Mesodermal cell (in vitro differentiated cells): Measurements from ENCODE around the gene SSH3.
A peak's percentile ranks its signal among the peaks of the same experiment; 100 is the strongest.

Experiments used
- H3K27ac ChIP-seq: 2 replicates; pipeline ENCODE4 v1.7.0; 2013; ENCODE audit warnings: mild to moderate bottlenecking, low read depth, low read length, moderate library complexity; ENCODE audit not compliant: severe bottlenecking
- H3K36me3 ChIP-seq: 2 replicates; pipeline ENCODE4 v1.7.1; 2013; ENCODE audit warnings: mild to moderate bottlenecking, low read length, moderate library complexity; ENCODE audit not compliant: control insufficient read depth, insufficient read depth
- H3K4me1 ChIP-seq: one replicate; pipeline ENCODE4 v1.7.1; 2013; ENCODE audit warnings: mild to moderate bottlenecking, low read length; ENCODE audit not compliant: insufficient read depth, control insufficient read depth, poor library complexity, severe bottlenecking
- H3K4me3 ChIP-seq: 2 replicates; pipeline ENCODE4 v1.7.0; 2013; ENCODE audit warnings: low read length, control low read depth, mild to moderate bottlenecking; ENCODE audit not compliant: insufficient read depth, poor library complexity, severe bottlenecking; ENCODE audit errors: extremely low read depth
- H3K9me3 ChIP-seq: 2 replicates; pipeline ENCODE4 v1.7.1; 2013; ENCODE audit warnings: mild to moderate bottlenecking, low read length, moderate library complexity; ENCODE audit not compliant: control insufficient read depth
- WGBS, 2 experiments: methylation state at CpG; one replicate each; pipeline ENCODE4 v1.1.5; 2013; ENCODE audit warnings: missing lambda C conversion rate in 2 of 2; ENCODE audit not compliant: insufficient coverage in 2 of 2; 5-methylcytosine and 5-hydroxymethylcytosine counted together

The SSH3 gene

GRCh38 chr11:67282155-67282875 is 21.0 kb upstream of the SSH3 start:
- Histone ChIP-seq H3K9me3 (no peaks in the 10 kb centered on the region), H3K4me1 (peaks cover 8% of the 10 kb centered on the region), H3K4me3 (no peak overlapping the region), H3K27ac (no peak overlapping the region), H3K36me3 (peaks cover 85% of the 10 kb centered on the region)
- WGBS, 2 experiments: 96 to 97% methylated on average over 15 to 18 of the region's 20 CpGs

- 95 to 96% methylated on average over 9 to 11 of the region's 11 CpGs for WGBS, 2 experiments
- peaks cover 82% of the 10 kb centered on the region for H3K36me3 ChIP-seq
- H3K9me3 ChIP-seq: no peaks in the 10 kb centered on the region
- H3K27ac ChIP-seq: no peak overlapping the region
- H3K4me3 ChIP-seq: no peak overlapping the region
- peaks cover 6% of the 10 kb centered on the region for H3K4me1 ChIP-seq
Measured at GRCh38 chr11:67282876-67283371, 20.4 kb upstream of the SSH3 start.

- no peak overlapping the region for H3K27ac ChIP-seq
- H3K4me3 ChIP-seq: no peak overlapping the region
- peaks cover 10% of the 10 kb centered on the region for H3K4me1 ChIP-seq
- no peaks in the 10 kb centered on the region for H3K9me3 ChIP-seq
- WGBS, 2 experiments: 97% methylated on average over 13 of the region's 13 CpGs
- H3K36me3 ChIP-seq: peaks cover 80% of the 10 kb centered on the region
Measured at GRCh38 chr11:67283481-67283963, 19.8 kb upstream of the SSH3 start.

- Histone ChIP-seq H3K36me3 (peaks cover 65% of the 10 kb centered on the region), H3K9me3 (no peaks in the 10 kb centered on the region), H3K27ac (no peak overlapping the region), H3K4me3 (no peak overlapping the region), H3K4me1 (peaks cover 12% of the 10 kb centered on the region)
- WGBS, 2 experiments: 94% methylated on average over 35 to 43 of the region's 45 CpGs
Measured at GRCh38 chr11:67284811-67285540, 18.4 kb upstream of the SSH3 start.

DNA sequence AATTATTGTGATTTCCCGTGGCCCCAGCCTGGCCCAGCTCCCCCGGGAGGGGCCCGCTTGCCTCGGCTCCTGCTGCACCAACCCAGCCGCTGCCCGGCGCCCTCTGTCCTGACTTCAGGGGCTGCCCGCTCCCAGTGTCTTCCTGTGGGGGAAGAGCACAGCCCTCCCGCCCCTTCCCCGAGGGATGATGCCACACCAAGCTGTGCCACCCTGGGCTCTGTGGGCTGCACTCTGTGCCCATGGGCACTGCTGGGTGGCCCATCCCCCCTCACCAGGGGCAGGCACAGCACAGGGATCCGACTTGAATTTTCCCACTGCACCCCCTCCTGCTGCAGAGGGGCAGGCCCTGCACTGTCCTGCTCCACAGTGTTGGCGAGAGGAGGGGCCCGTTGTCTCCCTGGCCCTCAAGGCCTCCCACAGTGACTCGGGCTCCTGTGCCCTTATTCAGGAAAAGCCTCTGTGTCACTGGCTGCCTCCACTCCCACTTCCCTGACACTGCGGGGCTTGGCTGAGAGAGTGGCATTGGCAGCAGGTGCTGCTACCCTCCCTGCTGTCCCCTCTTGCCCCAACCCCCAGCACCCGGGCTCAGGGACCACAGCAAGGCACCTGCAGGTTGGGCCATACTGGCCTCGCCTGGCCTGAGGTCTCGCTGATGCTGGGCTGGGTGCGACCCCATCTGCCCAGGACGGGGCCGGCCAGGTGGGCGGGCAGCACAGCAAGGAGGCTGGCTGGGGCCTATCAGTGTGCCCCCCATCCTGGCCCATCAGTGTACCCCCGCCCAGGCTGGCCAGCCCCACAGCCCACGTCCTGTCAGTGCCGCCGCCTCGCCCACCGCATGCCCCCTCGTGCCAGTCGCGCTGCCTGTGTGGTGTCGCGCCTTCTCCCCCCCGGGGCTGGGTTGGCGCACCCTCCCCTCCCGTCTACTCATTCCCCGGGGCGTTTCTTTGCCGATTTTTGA is 17.5 kb upstream of the SSH3 start:
- peaks cover 64% of the 10 kb centered on the region for H3K36me3 ChIP-seq
- no peak overlapping the region for H3K4me3 ChIP-seq
- H3K27ac ChIP-seq: no peak overlapping the region
- H3K9me3 ChIP-seq: no peaks in the 10 kb centered on the region
- WGBS, 2 experiments: 96% methylated on average over 25 to 32 of the region's 39 CpGs
- H3K4me1 ChIP-seq: peaks cover 14% of the 10 kb centered on the region

DNA sequence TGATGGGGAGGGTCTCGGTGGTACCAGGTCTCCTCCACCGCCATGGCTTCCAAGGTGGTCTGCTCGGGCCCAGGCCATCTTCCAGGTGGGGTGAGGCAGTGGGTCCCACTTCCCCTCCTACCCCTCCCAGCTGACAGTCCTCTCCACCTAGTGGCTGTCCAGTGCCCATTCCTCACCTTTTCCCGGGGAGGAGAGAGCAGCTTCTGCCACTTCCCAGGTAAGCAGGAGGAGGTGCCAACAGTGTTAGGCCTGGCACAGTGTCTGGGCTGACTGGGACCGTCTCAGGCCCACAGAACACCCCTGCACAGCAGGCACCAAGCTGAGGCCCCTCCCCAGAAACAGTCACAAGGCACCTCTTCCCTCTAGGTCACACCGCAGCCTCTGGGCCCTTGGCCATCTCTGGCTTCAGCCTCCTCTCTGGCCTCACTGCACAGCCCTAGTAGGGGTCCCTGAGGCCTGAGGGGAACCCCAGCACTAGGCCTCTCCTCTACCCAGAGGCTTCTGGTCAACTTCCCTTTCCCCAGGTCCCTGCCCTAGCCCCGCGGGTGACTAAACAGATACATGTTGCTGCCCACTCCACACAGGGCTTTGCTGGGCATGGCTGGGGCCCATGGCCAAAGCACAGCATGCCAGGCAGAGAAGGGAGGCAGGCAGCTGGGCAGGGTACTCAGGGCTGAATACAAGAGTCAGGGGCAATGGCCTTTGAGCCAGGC is 16.6 kb upstream of the SSH3 start:
- Histone ChIP-seq H3K36me3 (peaks cover 65% of the 10 kb centered on the region), H3K4me3 (no peak overlapping the region), H3K27ac (peak overlapping the region; percentile 29), H3K4me1 (peaks cover 14% of the 10 kb centered on the region), H3K9me3 (no peaks in the 10 kb centered on the region)
- 82 to 96% methylated on average over 7 to 8 of the region's 8 CpGs for WGBS, 2 experiments

- H3K9me3 ChIP-seq: no peaks in the 10 kb centered on the region
- H3K4me3 ChIP-seq: peak overlapping the region; percentile 67
- H3K36me3 ChIP-seq: peaks cover 68% of the 10 kb centered on the region
- H3K4me1 ChIP-seq: peaks cover 14% of the 10 kb centered on the region
- WGBS, 2 experiments: 95 to 97% methylated on average over 10 to 13 of the region's 14 CpGs
- H3K27ac ChIP-seq: peak overlapping the region; percentile 94
Measured at GRCh38 chr11:67287355-67288197, 15.8 kb upstream of the SSH3 start.

DNA sequence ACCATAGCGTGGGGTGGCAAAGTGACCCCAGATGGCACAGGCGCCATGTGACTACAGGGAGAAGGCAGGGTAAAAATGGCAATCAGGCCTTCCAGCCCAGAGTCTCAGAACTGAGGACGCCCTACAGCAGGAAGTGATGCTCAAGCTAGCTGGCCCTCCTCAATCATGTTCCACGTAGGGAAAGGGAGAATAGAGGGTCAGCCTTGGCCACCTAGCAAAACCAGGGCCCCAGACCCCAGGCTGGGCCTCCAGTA is 15.2 kb upstream of the SSH3 start:
- Histone ChIP-seq H3K36me3 (peaks cover 68% of the 10 kb centered on the region), H3K9me3 (no peaks in the 10 kb centered on the region), H3K4me3 (peak overlapping the region; percentile 67), H3K27ac (peak overlapping the region; percentile 94), H3K4me1 (peaks cover 14% of the 10 kb centered on the region)
- 60 to 66% methylated on average over 4 of the region's 4 CpGs for WGBS, 2 experiments

GRCh38 chr11:67288452-67289225 is 14.7 kb upstream of the SSH3 start:
- Histone ChIP-seq H3K36me3 (peaks cover 68% of the 10 kb centered on the region), H3K9me3 (no peaks in the 10 kb centered on the region), H3K4me3 (peak overlapping the region; percentile 67), H3K27ac (peak overlapping the region; percentile 94), H3K4me1 (peaks cover 14% of the 10 kb centered on the region)
- WGBS, 2 experiments: 0 to 1% methylated on average over 58 to 74 of the region's 87 CpGs
